OCI-LY1 (cell line): ENCODE measurements around the gene NSD2.

Source experiments
- H2AFZ ChIP-seq: fragments of 200-600 bp; sonication (generic), shearing (Covaris generic); 2 replicates; pipeline ENCODE4 v1.6.0; 2014; ENCODE audit warnings: antibody characterized with exemption, mild to moderate bottlenecking, low read length
- H3F3A ChIP-seq: fragments of 200-600 bp; sonication (generic), shearing (Covaris generic); 2 replicates; pipeline ENCODE4 v1.6.0; 2014; ENCODE audit warnings: mild to moderate bottlenecking, antibody characterized with exemption, low read length, moderate library complexity; ENCODE audit not compliant: insufficient read depth
- H3K27ac ChIP-seq: fragments of 200-600 bp; sonication (generic); 2 replicates; pipeline ENCODE4 v1.5.1; 2014; ENCODE audit warnings: low read length, mixed run types, mild to moderate bottlenecking, low read depth; ENCODE audit not compliant: poor library complexity, severe bottlenecking
- H3K27me3 ChIP-seq: fragments of 200-600 bp; sonication (generic); 2 replicates; pipeline ENCODE4 v1.6.0; 2014; ENCODE audit warnings: antibody characterized with exemption, mild to moderate bottlenecking, low read length, moderate library complexity; ENCODE audit not compliant: insufficient read depth
- H3K36me3 ChIP-seq: fragments of 200-600 bp; sonication (generic); 2 replicates; pipeline ENCODE4 v1.6.1; 2014; ENCODE audit warnings: mild to moderate bottlenecking, antibody characterized with exemption, low read length, moderate library complexity, mixed read lengths; ENCODE audit not compliant: insufficient read depth
- H3K4me1 ChIP-seq: fragments of 200-600 bp; sonication (generic); 2 replicates; pipeline ENCODE4 v1.5.1; 2014; ENCODE audit warnings: mild to moderate bottlenecking, low read length, moderate library complexity; ENCODE audit not compliant: insufficient read depth, severe bottlenecking
- H3K4me2 ChIP-seq: fragments of 200-600 bp; sonication (generic), shearing (Covaris generic); 2 replicates; pipeline ENCODE4 v1.6.1; 2014; ENCODE audit warnings: low read length
- H3K4me3 ChIP-seq: fragments of 200-600 bp; sonication (generic); 2 replicates; pipeline ENCODE4 v1.5.1; 2014; ENCODE audit warnings: low read length, low read depth, mild to moderate bottlenecking, mixed read lengths; ENCODE audit not compliant: poor library complexity, severe bottlenecking
- H3K79me2 ChIP-seq: fragments of 200-600 bp; shearing (Covaris generic); 2 replicates; pipeline ENCODE4 v1.6.1; 2016; ENCODE audit warnings: mixed run types, low read length, mixed read lengths; ENCODE audit not compliant: insufficient read depth
- H3K9ac ChIP-seq: fragments of 200-600 bp; sonication (generic), shearing (Covaris generic); 2 replicates; pipeline ENCODE4 v1.6.1; 2014; ENCODE audit warnings: mild to moderate bottlenecking, low read length, mixed read lengths
- H3K9me2 ChIP-seq: fragments of 200-600 bp; sonication (generic), shearing (Covaris generic); 2 replicates; pipeline ENCODE4 v1.6.1; 2014; ENCODE audit warnings: low read depth, mild to moderate bottlenecking, low read length, mixed read lengths
- H3K9me3 ChIP-seq: fragments of 200-600 bp; shearing (Covaris generic); 2 replicates; pipeline ENCODE4 v1.6.1; 2014; ENCODE audit warnings: low read length, mixed read lengths
- H4K20me1 ChIP-seq: fragments of 200-600 bp; sonication (generic), shearing (Covaris generic); 2 replicates; pipeline ENCODE4 v1.6.0; 2016; ENCODE audit warnings: mild to moderate bottlenecking, low read length; ENCODE audit not compliant: insufficient read depth
- EZH2 ChIP-seq: fragments of 200-600 bp; sonication (generic), shearing (Covaris generic); IDR thresholded peaks from 2 replicates; pipeline ENCODE4 v1.8.0; 2017; ENCODE audit warnings: borderline replicate concordance, mixed run types, mild to moderate bottlenecking, antibody characterized with exemption, low read length, moderate library complexity, mixed read lengths
- TF ChIP-seq, protein P1 (sequence below): fragments of 200-600 bp; sonication (generic), shearing (Covaris generic); IDR thresholded peaks from 2 replicates; pipeline ENCODE4 v1.5.1; 2017; ENCODE audit warnings: mild to moderate bottlenecking, antibody characterized with exemption, low read length, moderate library complexity, mixed read lengths

Gene NSD2

DNA sequence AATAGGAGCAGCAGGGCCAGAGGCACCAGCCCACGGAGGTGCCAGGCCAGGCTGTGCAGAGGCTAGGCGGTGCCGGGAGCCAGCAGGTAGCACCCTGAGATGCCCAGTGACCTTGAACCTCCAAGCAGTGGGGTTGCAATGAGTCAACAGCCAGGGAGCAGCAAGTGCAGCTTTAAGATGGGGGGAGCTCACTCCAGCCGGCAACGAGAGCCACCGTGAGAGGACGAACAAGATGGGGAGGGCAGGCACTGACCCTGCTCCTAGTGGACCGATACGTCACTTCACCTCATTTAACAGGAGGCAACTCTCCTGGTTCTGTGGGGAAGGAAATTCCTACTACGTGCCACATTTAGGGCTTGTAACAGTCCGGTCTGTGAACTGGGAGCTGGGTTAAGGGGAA, 20.0 kb upstream of the NSD2 start:
- peaks cover 6% of the 10 kb centered on the region for H3K36me3 ChIP-seq
- H3K4me2 ChIP-seq: peak overlapping the region; percentile 55; the same call in 1 of the 2 replicates
- no peak overlapping the region for H3K27ac ChIP-seq
- TF ChIP-seq, protein P1, sequence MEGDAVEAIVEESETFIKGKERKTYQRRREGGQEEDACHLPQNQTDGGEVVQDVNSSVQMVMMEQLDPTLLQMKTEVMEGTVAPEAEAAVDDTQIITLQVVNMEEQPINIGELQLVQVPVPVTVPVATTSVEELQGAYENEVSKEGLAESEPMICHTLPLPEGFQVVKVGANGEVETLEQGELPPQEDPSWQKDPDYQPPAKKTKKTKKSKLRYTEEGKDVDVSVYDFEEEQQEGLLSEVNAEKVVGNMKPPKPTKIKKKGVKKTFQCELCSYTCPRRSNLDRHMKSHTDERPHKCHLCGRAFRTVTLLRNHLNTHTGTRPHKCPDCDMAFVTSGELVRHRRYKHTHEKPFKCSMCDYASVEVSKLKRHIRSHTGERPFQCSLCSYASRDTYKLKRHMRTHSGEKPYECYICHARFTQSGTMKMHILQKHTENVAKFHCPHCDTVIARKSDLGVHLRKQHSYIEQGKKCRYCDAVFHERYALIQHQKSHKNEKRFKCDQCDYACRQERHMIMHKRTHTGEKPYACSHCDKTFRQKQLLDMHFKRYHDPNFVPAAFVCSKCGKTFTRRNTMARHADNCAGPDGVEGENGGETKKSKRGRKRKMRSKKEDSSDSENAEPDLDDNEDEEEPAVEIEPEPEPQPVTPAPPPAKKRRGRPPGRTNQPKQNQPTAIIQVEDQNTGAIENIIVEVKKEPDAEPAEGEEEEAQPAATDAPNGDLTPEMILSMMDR: no peak
- TF ChIP-seq EZH2: no peak
- H4K20me1 ChIP-seq: no peaks in the 10 kb centered on the region
- H3K79me2 ChIP-seq: peaks cover 22% of the 10 kb centered on the region
- H3K9ac ChIP-seq: no peak overlapping the region; the same call in 1 of the 2 replicates
- no peaks in the 10 kb centered on the region for H3K27me3 ChIP-seq
- H3K4me3 ChIP-seq: peak overlapping the region; percentile 21
- H3K9me2 ChIP-seq: no peaks in the 10 kb centered on the region
- no peaks in the 10 kb centered on the region for H3F3A ChIP-seq
- no peak overlapping the region for H2AFZ ChIP-seq
- no peaks in the 10 kb centered on the region for H3K9me3 ChIP-seq
- peaks cover 52% of the 10 kb centered on the region for H3K4me1 ChIP-seq

DNA sequence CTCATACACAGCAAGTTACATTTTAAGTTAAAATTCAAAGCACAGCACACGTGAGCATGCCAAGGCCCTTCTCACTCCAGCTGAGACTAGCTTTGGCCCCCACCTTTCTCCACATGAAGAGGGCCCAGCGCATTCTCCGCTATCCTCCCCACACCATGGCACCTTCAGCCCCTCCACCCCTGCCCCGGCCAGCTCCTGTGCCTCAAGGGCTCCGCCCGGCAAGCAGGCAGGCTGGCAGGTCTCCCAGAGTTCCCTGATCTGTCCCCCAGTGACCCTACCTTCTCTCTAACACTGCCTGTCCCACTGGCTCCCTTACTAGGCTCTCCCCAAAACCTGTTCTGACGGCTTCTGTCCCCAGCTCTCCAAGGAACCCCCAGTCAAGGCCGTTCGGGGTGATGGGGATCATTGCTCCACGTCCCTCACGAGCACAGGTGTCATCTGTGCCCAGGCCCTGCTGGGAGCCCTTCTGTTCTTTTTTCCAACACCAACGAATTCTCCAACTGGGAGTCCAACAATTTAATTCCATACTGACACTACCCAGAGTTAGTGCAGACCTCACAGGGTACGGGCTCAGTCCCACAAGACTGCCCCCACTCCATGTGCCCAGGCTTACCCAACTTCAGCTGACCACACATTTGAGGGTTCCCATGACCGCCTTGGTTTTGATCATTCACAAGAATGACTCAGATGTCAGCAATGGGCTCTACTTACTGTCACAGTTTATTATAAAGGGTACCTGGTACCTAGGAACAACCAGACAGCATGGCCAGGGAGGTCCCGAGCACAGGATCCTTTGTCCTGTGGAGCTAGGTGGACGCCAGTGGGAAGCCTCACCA, 19.4 kb upstream of the NSD2 start:
- Histone ChIP-seq H3K27me3 (no peaks in the 10 kb centered on the region), H2AFZ (no peak overlapping the region), H3K36me3 (peaks cover 6% of the 10 kb centered on the region; the same call in 1 of the 2 replicates), H3K9me2 (no peaks in the 10 kb centered on the region), H4K20me1 (no peaks in the 10 kb centered on the region), H3K9ac (no peak overlapping the region), H3K4me3 (no peak overlapping the region), H3K27ac (no peak overlapping the region), H3K9me3 (no peaks in the 10 kb centered on the region), H3K79me2 (peaks cover 22% of the 10 kb centered on the region), H3F3A (no peaks in the 10 kb centered on the region), H3K4me1 (peaks cover 53% of the 10 kb centered on the region), H3K4me2 (peak overlapping the region; percentile 55; the same call in 1 of the 2 replicates)
- TF ChIP-seq EZH2: no peak
- TF ChIP-seq, protein P1: no peak

DNA sequence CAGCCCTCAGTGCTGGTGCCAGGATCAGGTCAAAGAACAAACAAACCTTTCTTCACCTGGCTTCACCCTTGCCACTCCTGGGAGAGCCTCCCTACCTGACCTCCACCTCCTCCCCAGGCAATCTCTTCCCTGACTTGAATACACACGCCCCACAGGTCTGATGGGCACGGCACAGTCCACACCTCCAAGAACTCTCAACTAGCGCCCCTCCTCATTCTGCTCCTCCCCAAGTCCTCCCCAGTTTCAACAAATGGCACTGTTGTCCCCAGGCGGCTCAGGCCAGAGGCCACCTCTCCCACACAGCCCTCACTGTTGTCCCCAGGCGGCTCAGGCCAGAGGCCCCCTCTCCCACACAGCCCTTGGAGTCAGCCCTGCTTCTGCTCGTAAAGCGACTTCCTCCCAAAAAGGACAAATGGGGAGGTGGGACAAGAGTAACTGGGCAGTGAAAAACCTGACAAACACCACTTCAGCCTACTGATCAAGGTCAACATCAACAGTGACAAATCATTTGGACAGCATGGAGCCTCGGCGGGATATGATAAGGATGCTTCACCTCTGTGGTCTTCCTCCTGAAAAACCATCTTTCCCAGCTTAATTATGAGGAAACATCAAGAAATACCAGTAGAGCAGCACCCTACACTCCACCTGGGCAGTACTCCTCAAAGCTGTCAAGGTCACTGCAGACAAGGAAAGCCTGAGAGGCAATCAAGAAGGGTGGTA, 18.1 kb upstream of the NSD2 start:
- H3K36me3 ChIP-seq: no peaks in the 10 kb centered on the region; the same call in 1 of the 2 replicates
- peak overlapping the region; percentile 16; the same call in 1 of the 2 replicates for H3K4me2 ChIP-seq
- H2AFZ ChIP-seq: no peak overlapping the region
- H3K9ac ChIP-seq: no peak overlapping the region
- H3K4me1 ChIP-seq: peaks cover 56% of the 10 kb centered on the region
- H3K9me3 ChIP-seq: no peaks in the 10 kb centered on the region
- no peaks in the 10 kb centered on the region for H4K20me1 ChIP-seq
- no peak for TF ChIP-seq EZH2
- H3K27me3 ChIP-seq: no peaks in the 10 kb centered on the region
- H3K79me2 ChIP-seq: peaks cover 22% of the 10 kb centered on the region
- no peaks in the 10 kb centered on the region for H3F3A ChIP-seq
- no peak overlapping the region for H3K4me3 ChIP-seq
- no peak overlapping the region for H3K27ac ChIP-seq
- H3K9me2 ChIP-seq: no peaks in the 10 kb centered on the region
